Tibial nerve (tissue), 4 donors: ENCODE results near the gene TOGARAM1.

ENCODE experiments used
- EP300 ChIP-seq, 2 donors: sonication (generic); formaldehyde crosslinking; IDR thresholded peaks; one replicate each; pipeline ENCODE4 v1.6.1; 2017; ENCODE audit warnings: antibody characterized with exemption in 2 of 2, mild to moderate bottlenecking in 1 of 2
- POLR2A ChIP-seq, 2 donors: fragments of 450-650 bp; IDR thresholded peaks; one replicate each; pipeline ENCODE4 v1.6.1; 2017; ENCODE audit warnings: antibody characterized with exemption in 2 of 2, mild to moderate bottlenecking in 2 of 2, moderate library complexity in 2 of 2
- TF ChIP-seq, protein P1 (sequence below), 5 experiments: fragments of 200-600 bp in 3 of 5; fragments of 450-650 bp in 2 of 5; sonication (generic) in 3 of 5; IDR thresholded peaks; one replicate each; pipeline ENCODE4 v1.5.1; 2016 to 2019; ENCODE audit warnings: antibody characterized with exemption in 5 of 5, mild to moderate bottlenecking in 3 of 5, moderate library complexity in 2 of 5

DNA sequence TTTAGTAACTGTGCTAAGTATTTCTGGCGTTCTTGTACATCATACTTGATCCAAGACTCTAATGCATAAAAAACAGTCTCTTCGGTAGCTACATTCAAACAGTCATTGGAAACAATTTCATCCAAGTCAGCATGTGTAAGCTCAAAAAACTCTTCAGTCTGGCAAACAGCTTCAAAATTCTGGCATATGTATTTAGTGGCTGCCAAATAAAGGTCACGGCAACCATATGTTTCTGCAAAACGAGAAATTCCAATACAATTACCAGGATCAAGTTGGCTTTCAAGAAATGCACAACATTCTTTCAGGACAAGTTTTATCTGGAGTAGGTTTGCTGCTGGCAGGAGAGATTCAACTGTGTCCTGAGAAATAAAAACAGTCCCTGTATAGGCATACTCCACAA is 16.7 kb upstream of the TOGARAM1 start:
- TF ChIP-seq, protein P1, sequence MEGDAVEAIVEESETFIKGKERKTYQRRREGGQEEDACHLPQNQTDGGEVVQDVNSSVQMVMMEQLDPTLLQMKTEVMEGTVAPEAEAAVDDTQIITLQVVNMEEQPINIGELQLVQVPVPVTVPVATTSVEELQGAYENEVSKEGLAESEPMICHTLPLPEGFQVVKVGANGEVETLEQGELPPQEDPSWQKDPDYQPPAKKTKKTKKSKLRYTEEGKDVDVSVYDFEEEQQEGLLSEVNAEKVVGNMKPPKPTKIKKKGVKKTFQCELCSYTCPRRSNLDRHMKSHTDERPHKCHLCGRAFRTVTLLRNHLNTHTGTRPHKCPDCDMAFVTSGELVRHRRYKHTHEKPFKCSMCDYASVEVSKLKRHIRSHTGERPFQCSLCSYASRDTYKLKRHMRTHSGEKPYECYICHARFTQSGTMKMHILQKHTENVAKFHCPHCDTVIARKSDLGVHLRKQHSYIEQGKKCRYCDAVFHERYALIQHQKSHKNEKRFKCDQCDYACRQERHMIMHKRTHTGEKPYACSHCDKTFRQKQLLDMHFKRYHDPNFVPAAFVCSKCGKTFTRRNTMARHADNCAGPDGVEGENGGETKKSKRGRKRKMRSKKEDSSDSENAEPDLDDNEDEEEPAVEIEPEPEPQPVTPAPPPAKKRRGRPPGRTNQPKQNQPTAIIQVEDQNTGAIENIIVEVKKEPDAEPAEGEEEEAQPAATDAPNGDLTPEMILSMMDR (IDR thresholded peaks at IDR 0.05) = no peak
- TF ChIP-seq POLR2A (IDR thresholded peaks at IDR 0.05) (no peak), EP300 (IDR thresholded peaks at IDR 0.05) (no peak)
